Activated CD4-positive, alpha-beta T cell treated with anti-CD3 and anti-CD28 coated beads for 24 hours (primary cell): Measurements from ENCODE around the gene NFATC1.
A peak's percentile ranks its signal among the peaks of the same experiment; 100 is the strongest.

Source experiments
- DNase-seq, 2 donors: peaks; one replicate each; pipeline ENCODE4 v3.0.0-alpha.2; 2020; ENCODE audit warnings: low read depth in 2 of 2

NFATC1 gene

GRCh38 chr18:79521416-79522205, 125.9 kb downstream of the NFATC1 start:
- DNase-seq, result no peak

GRCh38 chr18:79522451-79523205, 126.9 kb downstream of the NFATC1 start:
- DNase-seq, result peak in 1 of 2 donors; percentile 56

- DNase-seq, result peak; percentile 45 to 50
Observed at GRCh38 chr18:79523206-79523735, 127.5 kb downstream of the NFATC1 start.

DNA sequence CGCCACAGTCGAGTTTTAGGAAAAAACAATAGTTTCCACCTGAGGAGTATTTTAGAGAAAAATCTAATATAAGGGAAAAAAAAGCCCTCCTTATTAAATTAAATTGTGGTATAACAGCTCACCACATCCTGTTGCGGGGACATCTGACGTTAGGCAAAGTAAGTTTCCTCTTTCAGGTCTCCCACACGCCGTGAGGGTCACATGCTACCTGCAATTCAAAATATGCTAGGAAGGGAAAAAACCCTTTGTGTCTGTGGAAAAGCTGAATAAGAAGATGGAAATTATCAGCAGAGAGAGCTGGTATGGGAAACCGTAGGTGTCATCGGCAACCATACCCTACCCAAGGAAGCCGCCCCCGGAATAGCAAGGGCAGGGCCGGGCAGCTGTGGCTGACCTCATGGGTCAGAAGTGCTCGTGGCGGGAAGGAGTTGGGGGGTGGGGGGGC, 128.0 kb downstream of the NFATC1 start:
- DNase-seq, result peak; percentile 51 to 58

- peak; percentile 39 to 44 for DNase-seq
Observed at GRCh38 chr18:79524181-79525078, 128.7 kb downstream of the NFATC1 start.

DNA sequence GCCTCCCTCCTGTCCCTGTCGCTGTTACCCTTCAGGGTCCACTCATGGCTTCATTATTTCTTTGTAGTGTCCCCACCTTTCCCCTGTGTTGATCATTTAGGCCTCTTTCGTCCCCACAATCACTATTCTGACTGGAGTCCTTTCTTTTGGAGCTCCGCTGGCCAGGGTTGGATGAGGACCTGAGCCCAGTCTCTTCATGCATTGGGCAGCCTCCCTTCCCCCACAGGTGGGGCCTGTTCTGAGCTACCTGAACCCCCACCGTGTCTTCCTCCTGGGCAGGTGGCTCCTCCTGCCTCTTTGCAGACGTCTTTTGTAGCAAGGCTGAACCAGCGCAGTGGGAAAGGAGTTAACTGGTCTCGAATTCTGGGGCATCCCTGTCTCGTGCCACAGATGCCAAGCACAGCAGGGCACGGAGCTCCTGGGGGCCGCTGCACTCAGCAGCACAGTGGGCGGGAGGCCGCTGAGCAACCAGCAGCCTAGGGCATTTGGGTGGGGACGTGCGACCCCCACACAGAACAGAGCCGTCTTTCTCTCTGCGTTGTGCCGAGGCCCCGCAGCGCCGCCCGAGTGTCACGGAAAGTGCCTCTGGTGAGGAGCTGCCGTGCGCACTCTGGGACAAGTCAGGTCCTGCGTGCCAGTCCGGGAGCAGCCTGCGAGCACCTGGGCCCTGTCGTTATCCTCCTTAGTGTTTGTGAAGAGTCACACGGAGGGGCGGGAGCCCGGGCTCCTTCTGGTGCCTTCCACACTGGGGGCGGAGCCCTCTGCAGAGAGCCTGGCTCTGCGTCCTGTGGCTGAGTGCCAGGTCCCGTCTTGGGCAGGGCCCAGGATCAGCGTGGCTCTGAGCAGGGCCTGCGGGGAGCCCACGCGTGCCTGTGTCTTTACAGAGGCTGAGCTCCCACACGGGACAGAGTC, 130.1 kb downstream of the NFATC1 start:
- DNase-seq, result no peak

DNA sequence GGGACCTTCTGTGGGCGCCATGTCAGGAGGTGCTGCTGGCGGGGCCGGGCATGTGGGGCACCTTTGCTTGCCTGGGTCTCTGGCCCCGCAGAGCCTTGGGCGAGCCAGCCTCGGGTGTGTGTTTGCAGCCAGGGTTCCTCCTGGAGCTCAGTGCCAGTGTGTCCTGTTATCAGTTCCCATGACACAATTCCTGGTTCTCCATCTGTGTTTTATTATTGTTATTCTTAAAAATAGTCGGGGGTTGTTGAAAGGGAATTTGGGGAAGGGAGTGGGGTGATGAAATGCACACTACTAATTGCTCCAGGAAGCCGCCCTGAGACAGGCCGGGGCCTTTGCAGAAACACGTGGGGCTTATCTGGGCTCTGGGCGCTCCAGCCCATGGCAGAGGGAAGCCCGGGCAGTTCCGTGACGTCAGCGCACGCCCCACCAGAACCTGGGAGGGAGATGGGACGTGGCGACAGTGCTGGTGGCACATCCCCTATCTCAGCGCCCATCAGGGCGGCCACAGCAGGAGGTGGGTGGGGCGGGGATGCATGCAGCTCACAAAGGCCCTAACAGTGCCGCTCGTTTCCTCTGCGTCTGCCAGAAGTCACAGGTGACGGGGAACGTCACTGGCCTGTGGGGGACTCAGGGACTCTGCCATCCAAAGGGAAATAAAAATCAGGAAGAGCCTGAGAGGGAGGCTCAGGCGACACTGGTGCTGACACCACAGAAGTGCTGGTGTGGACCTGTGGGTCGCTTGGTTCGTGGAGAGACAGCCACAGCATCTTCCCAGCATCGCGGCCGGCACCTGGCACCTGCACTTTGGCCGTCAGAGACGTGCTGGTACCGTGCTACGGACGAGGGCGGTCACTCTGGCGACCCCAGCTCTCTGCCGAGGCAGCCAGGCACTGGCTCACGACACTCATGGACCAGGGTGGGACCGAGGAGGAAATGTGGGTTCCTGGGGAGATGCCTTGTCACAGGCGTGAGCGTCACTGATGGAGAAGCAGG, 131.0 kb downstream of the NFATC1 start:
- DNase-seq, result no peak

GRCh38 chr18:79527656-79528315, 132.1 kb downstream of the NFATC1 start:
- DNase-seq, result no peak

DNA sequence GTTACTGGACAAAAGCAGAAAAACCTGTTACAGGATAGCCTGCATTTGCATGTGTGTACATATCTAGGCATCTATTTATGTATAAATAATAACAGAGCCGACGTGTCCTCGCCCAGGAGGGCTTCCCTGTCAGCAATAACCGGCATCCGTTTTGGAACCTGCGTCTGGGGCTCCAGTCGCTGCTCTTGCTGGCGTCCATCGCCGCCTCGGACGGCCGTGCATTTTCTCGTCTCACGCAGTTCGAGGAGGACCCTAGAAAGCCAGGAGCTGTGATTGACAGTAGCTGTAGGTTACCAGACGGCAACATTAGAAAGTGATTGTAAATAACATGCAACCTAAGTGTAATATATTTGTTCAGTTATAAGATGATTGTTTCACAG, 132.6 kb downstream of the NFATC1 start:
- DNase-seq, result no peak

DNA sequence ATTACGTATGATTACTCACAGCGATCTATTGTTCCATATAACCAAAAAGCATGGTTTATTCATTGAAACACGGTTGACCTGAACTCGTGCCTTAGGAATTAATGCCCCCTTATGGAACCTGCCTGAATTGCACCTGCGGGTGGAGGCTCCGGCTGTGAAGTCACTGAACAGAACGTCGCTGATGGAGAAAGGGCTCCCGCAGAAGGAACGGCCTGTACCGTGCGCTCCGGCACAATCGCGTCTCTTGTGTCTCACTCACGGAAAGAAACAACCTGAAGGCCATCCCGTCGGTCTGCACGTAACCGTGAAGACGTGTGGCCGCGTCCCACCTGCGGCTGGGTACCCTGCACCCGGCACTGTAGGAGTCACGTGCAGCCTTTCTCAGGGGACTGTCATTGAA, 133.1 kb downstream of the NFATC1 start:
- peak; percentile 66 to 79 for DNase-seq

- DNase-seq, result no peak
Observed at GRCh38 chr18:79529296-79529695, 133.6 kb downstream of the NFATC1 start.

GRCh38 chr18:79529991-79530390, 134.3 kb downstream of the NFATC1 start:
- DNase-seq, result no peak

GRCh38 chr18:79530821-79531220, 135.1 kb downstream of the NFATC1 start:
- no peak for DNase-seq

DNA sequence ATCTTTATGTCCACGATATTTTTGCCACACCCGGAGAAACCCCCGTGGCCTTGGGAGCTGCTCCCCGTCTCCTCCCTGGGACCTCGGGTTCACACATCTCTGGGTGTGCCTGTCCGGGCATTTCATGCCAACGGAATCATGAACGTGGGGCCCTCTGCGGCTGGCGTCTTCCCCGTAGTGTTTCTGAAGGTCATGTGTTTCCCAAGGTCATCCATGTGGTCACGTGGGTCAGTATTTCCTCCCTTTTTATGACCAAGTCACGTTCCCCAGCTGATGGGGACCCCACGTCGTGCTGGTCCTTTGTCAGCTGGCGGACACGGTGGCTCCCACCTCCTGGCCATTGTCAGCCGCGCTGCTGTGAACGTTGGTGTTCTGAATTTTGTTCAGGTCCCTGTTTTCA, 135.7 kb downstream of the NFATC1 start:
- DNase-seq, result no peak

DNA sequence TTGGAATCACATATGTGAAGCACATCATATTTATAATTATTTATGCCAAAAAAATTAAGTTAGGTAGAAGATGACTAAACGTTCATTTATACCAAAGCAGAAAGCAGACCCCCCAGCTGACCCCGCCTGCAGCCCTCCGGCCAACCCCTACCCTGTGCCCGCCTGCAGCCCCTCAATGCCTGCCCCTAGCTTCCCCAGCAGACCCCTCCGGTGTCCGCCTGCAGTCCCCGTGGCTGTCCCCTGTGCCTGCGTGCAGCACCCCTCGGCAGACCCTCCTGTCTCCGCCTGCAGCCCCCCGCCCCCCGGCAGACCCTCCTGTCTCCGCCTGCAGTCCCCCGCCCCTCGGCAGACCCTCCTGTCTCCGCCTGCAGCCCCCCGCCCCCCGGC, 136.2 kb downstream of the NFATC1 start:
- DNase-seq, result no peak

DNA sequence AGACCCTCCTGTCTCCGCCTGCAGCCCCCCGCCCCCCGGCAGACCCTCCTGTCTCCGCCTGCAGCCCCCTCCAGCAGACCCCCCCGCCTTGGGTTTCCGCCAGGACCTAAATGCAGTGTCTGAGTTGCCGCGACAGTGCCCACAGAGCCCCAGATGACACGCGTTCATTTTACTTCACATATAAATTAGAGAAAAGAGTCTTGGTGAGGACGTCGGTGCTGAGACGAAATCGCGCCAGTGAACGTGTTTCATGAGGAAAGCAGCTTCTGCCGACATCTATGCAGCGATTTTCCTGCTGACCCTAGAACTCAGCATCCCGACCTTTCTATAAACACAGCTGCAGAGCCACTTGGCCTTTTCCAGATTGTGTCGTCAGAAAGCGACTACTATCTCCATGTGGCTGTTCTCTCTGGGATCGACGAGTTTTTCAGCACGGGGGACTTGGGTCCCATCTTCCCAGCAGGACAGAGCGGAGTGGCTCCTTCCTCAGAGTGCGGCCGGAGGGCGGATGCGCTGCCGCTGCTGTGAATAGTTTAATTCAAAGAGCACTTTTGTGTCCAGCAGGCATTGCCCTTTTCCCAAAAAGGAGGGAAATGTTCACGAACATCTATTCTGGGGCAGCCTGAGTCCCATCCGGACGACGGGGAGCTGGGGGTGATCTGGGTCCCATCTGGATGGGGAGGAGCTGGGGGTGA, 136.7 kb downstream of the NFATC1 start:
- DNase-seq, result no peak

GRCh38 chr18:79533146-79533545, 137.4 kb downstream of the NFATC1 start:
- no peak for DNase-seq

GRCh38 chr18:79533591-79533990, 137.9 kb downstream of the NFATC1 start:
- no peak for DNase-seq
